ENCODE measurements around the gene PDGFA.

PDGFA gene

DNA sequence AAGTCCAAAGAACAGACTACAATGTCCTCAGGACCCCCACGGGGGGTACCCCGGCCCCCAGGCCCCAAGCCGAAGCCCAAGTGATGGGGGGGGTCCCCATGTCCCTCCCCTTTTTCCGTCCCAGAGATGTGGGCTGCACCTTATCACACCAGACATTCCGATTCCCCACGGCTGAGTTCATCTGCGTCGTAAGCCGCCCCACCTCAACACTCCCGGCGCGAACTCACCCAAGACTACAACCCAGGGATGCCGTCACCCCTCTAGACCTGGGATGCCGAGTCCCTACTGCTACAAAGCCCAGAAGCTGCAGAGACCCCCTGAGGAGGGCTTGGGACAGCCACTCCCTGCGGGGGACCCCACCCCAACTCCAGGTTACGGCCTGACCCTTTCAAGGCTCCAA, 14.5 kb downstream of the PDGFA start:
- no peak for DNase-seq (ENCODE audit: low read depth in 2 of 2, low spot score in 1 of 2)

DNA sequence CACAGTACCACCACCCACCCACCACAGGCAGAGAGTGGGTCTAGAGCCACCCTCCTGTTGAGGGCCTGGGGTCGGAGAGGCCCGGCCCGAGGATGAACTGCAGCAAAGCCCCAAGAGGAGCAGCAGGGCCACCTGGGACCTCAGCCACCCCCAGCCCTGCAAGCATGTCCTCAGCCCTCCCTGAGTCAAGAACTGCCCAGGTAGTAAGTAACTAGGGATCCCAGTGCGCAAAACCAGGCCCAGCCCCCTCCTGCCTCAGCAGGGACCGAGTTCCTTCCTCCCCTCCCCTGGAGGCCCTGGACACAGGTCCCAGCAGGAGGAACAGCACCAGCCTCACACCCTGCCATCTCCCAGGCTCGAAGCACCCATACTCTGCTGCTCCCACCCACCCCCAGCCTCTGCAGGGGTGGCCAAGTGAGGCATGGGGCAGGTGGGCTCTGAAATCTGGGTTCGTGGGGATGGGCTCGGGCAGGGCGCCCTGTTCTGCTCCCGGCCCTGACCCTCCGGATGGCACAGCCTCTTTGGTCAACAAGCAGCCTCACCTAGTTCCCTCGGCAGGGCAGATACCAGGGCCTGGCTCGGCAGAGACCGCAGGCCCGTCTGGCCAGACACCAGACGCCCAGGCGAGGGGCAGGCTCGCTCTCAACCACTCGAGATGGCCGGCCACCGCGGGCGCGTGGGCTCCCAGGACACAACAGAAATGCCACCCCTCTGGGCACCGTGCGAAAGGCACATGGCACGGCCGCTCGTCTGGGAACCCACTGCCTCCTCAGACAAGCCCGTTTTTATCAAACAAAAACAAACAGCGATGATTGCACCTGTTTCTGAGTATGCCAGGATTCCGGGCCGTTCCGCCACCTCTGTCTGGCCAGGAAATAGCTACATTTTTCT, 15.2 kb downstream of the PDGFA start:
- DNase-seq (ENCODE audit: low read depth in 2 of 2, low spot score in 1 of 2), result no peak

- DNase-seq (ENCODE audit: low read depth in 2 of 2, low spot score in 1 of 2), result no peak
Measured at GRCh38 chr7:503575-504111, 16.0 kb downstream of the PDGFA start.

GRCh38 chr7:502296-502695, 17.4 kb downstream of the PDGFA start:
- no peak for DNase-seq (ENCODE audit: low read depth in 2 of 2, low spot score in 1 of 2)

GRCh38 chr7:501526-501925, 18.1 kb downstream of the PDGFA start:
- no peak for DNase-seq (ENCODE audit: low read depth in 2 of 2, low spot score in 1 of 2)

GRCh38 chr7:500521-501420, 18.9 kb downstream of the PDGFA start:
- no peak for DNase-seq (ENCODE audit: low read depth in 2 of 2, low spot score in 1 of 2)

DNA sequence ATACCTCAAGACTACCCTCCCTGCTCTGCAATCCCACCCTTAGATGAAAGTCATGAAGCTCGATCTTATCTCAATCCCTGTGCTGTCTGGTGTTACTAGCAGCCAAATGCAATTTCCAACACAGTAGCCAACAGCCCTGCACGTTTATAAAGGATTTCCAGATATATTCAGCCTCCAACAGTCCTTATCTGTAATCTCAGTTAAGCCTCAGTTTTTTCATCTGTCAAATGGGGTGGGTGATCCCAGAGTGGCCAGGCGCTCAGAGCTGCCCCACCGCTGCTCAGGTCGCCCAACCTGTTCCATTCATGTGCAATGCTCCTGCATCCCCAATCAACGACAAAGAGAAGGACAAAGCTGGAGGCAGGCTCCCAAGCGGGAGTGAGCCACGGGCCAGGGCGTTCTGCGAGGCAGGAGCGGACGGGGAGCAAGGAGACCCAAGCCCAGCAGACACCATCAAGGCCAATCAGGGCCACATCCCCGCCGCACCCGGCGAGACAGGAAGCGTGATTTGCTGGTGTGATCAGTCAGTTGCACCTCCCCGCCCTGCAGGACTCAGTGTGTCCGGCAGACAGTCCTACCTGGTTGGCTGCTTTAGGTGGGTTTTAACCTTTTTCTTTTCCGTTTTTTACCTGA, 19.7 kb downstream of the PDGFA start:
- DNase-seq (ENCODE audit: low read depth in 2 of 2, low spot score in 1 of 2), result no peak

DNA sequence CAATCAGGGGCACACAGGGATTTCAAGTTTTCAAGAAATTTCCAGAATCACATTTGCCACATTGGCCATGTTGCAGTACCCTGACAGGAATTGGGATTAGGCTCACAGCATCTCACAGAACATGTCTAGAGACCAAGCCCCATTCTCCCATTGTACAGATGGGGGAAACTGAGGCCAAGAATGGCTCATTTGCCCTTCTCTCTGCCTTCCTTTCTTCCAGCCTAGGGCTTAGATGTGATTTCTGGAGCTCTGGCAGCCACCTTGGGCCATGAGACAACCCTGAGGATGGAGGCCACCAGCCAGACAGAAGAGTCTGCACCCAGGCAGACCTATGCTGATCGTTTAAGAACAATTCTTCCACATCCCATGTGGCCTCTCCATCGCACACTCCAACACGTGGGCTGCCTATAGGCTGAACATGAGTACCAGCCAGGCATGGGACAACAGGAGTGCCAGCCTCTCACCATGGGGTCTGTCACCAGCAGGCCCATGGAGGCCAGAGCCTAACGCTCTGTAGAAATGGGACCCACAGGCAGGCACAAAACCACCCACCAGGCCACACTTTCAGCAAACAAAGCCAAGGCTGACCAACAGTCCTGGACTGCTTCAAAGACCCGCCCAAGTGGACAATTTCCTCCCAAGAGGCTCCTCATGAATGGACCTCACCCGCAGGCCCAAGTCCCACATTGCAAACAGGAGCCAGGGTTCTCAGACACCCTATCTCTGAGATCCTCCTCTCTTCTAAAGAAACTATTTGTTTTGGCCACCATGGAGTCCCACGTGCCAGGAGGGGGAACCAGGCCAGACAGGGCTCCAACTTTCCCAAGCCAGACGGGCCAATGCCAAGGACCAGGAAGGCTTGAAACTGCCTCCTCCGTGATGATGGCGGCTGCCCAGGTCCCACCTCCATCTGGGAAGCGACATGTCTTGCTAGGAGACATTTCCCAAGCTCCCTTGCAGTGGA, 20.7 kb downstream of the PDGFA start:
- no peak for DNase-seq (ENCODE audit: low read depth in 2 of 2, low spot score in 1 of 2)

- no peak for DNase-seq (ENCODE audit: low read depth in 2 of 2, low spot score in 1 of 2)
Measured at GRCh38 chr7:497946-498655, 21.5 kb downstream of the PDGFA start.

DNA sequence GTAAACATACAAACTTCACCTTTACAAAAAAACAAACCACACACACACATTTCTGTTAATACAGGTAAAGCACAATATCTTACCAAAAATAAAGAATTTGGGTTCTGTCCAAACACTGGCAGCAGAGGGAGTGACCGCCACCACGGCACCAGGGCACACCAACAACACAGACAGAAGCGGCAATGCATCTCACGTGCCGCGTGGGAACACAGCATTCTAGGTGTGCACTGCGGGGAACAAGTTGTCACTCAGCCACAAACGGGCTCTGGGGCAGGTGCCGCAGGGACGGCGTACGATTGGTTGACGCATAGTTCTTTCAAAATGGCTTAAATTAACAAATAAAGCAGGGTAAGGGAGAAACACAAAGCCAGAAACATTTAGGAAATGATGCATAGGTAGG, 22.3 kb downstream of the PDGFA start:
- no peak for DNase-seq (ENCODE audit: low read depth in 2 of 2, low spot score in 1 of 2)

GRCh38 chr7:496528-497295, 22.9 kb downstream of the PDGFA start:
- no peak for DNase-seq (ENCODE audit: low read depth in 2 of 2, low spot score in 1 of 2)

- no peak for DNase-seq (ENCODE audit: low read depth in 2 of 2, low spot score in 1 of 2)
Measured at GRCh38 chr7:495761-496321, 23.8 kb downstream of the PDGFA start.

DNA sequence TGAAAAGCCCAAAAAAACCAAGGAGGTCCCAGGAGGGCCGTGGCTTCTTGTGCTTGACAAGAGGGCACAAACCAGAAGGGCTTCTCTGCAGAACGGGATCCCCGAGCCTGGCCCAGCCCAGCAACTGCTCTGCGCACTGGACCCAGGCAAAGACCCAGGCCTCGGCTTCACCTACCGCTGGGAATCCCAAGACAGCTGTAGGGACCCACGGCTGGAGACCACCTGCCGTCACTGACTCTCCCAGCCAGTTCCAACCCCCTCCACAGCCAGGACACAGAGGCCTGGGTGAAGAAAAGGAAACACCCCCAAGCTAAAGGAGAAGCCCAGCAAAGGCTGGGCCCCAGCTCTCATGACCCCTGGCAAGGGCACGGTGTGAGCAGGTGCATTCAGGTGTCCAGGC, 24.3 kb downstream of the PDGFA start:
- no peak for DNase-seq (ENCODE audit: low read depth in 2 of 2, low spot score in 1 of 2)

GRCh38 chr7:494906-495305, 24.7 kb downstream of the PDGFA start:
- no peak for DNase-seq (ENCODE audit: low read depth in 2 of 2, low spot score in 1 of 2)

DNA sequence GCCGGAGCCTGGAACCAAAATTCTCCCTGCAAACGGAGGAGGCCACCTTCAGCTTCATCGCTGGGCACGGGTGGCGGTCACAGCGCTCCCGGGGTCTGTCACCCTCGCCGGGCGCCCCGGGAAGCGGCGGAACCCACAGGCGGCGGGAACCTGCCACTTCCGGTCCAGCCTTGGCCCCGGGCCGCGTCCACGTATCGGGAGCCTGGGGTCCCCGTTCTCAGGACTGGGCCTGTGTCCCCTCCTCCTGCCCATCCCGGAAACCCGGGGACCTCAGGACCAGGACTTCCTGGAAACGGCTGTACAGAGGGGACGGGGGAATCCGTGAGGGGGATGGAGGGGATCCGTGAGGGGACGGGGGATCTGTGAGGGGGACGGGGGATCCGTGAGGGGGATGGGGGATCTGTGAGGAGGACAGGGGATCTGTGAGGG, 25.4 kb downstream of the PDGFA start:
- no peak for DNase-seq (ENCODE audit: low read depth in 2 of 2, low spot score in 1 of 2)

DNA sequence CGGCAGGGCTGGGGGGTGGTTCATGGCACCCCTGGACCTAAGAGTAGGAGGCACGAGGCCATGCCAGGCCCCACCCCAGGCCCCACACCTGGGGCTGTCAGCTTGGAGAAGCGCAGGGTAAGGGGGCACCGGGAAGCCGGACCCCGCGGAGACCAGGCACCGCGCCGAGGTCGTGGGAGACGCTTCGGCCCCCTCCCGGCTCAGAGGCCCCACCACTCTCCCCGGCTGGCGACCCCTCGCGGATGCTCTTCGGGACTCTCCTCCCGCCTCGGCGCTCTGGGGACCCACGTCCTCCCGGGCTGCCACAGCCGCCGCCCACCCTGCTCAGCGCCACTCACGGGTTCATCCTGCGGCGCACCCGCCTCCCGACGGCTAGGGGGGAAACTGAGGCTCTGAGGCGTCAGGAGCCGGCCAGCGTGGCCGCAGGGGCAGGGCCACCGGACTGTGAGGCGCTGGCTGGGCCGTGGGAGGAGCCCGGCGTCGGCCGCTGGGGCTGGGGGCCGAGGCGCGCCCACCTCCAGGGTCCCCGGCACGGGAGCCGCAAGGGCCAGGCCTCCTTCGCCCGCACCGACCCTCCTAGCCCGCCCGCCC, 25.9 kb downstream of the PDGFA start:
- no peak for DNase-seq (ENCODE audit: low read depth in 2 of 2, low spot score in 1 of 2)

DNA sequence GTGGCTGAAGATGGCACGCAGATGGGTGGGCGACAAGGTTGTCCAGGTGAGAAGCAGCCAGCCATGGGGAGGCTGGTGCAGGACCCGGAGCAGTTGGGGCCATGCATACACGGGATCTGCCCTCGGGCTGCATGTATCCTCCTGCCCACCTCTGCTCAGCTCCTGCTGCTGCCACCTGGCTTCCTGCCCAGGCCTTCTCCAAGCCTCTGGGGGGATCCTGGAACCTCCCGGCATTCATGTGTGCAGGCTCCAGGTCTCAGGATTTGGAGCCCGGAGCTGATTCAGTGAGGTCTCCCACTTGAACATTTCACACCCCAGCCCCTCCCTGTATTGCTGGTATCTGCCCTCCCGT, 27.0 kb downstream of the PDGFA start:
- DNase-seq (ENCODE audit: low read depth in 2 of 2, low spot score in 1 of 2), result no peak

Measured in stimulated activated CD8-positive, alpha-beta memory T cell treated with anti-CD3 and anti-CD28 coated beads, Interleukin-4, amount 100 ng/mL, for 1 hour (primary cell).